HL-60 (cell line): ENCODE results near the gene EIF2B5.

ENCODE experiments used
- GABPA ChIP-seq: IDR thresholded peaks from 2 replicates; pipeline ENCODE4 v1.6.1; 2012; ENCODE audit warnings: low read depth
- POLR2AphosphoS5 ChIP-seq: IDR thresholded peaks from 2 replicates; pipeline ENCODE4 v1.6.1; 2012; ENCODE audit warnings: low read depth
- SPI1 ChIP-seq: IDR thresholded peaks from 2 replicates; pipeline ENCODE4 v1.6.1; 2012; ENCODE audit warnings: low read depth, mild to moderate bottlenecking, borderline replicate concordance
- TF ChIP-seq, protein P1 (sequence below): IDR thresholded peaks from one replicate; pipeline ENCODE4 v1.5.1; 2011; ENCODE audit warnings: low read length, control low read depth, inconsistent platforms; ENCODE audit not compliant: insufficient read depth

DNA sequence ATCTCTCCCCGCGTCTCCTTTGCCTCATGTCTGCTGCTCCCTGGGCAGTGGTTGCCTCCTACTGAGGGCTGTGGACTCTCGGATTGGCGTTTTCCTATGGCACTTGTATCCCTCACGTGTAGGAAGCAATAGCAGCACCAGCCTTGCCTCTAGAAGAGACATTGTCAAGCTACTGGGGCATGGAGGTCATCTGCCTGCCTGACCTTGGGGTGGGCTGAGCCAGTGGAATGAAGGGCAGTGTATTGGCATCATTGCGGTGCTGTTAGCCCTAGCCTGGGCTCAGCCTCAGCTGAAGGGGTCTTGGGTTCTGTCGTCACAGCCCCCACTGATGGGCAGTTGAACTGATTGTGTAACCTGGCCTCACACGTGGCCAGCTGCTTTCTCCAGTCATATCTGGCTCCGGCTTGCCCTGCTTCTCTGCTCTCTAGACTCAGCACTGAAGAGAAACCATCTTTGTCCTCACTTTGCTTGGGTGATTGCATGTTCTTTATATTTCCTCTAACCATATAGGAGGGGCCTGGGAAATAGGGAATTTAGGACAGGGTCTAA lies 58.9 kb downstream of the EIF2B5 start:
- TF ChIP-seq, protein P1, sequence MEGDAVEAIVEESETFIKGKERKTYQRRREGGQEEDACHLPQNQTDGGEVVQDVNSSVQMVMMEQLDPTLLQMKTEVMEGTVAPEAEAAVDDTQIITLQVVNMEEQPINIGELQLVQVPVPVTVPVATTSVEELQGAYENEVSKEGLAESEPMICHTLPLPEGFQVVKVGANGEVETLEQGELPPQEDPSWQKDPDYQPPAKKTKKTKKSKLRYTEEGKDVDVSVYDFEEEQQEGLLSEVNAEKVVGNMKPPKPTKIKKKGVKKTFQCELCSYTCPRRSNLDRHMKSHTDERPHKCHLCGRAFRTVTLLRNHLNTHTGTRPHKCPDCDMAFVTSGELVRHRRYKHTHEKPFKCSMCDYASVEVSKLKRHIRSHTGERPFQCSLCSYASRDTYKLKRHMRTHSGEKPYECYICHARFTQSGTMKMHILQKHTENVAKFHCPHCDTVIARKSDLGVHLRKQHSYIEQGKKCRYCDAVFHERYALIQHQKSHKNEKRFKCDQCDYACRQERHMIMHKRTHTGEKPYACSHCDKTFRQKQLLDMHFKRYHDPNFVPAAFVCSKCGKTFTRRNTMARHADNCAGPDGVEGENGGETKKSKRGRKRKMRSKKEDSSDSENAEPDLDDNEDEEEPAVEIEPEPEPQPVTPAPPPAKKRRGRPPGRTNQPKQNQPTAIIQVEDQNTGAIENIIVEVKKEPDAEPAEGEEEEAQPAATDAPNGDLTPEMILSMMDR: no peak
- no peak for TF ChIP-seq POLR2AphosphoS5
- TF ChIP-seq GABPA: no peak
- no peak for TF ChIP-seq SPI1
